ENCODE results near the gene SORCS2.

Gene SORCS2

GRCh38 chr4:7650606-7651385 is 458.5 kb downstream of the SORCS2 start:
- H3K36me3 ChIP-seq (ENCODE audit: control insufficient read depth, low read length) = no peaks in the 10 kb centered on the region
- H3K9me2 ChIP-seq (replicated peaks; ENCODE audit: control insufficient read depth, low read length) = no peaks in the 10 kb centered on the region
- H3K27me3 ChIP-seq (ENCODE audit: control insufficient read depth, low read length) = no peaks in the 10 kb centered on the region
- H3K27ac ChIP-seq (ENCODE audit: low read depth, low read length) = peak overlapping the region; percentile 85
- TF ChIP-seq EZH2phosphoT487 (IDR thresholded peaks at IDR 0.05; ENCODE audit: borderline replicate concordance, low read length) = no peak
- peak; percentile 51 for TF ChIP-seq CTCF (IDR thresholded peaks at IDR 0.05; ENCODE audit: low read depth, low read length, poor library complexity, severe bottlenecking)
- peaks cover 3% of the 10 kb centered on the region; the same call in 1 of the 2 replicates for H3F3A ChIP-seq (ENCODE audit: control insufficient read depth, insufficient read depth)
- H3K4me2 ChIP-seq (ENCODE audit: low read length) = peak overlapping the region; percentile 65
- no peaks in the 10 kb centered on the region for H3K9me3 ChIP-seq (ENCODE audit: control insufficient read depth, insufficient read depth, low read length)
- H3K79me2 ChIP-seq (ENCODE audit: control insufficient read depth, low read length) = no peaks in the 10 kb centered on the region
- H3K4me3 ChIP-seq (ENCODE audit: low read length) = peak overlapping the region; percentile 38
- no peaks in the 10 kb centered on the region for H4K20me1 ChIP-seq (ENCODE audit: control insufficient read depth, insufficient read depth, low read depth, low read length)
- peaks cover 41% of the 10 kb centered on the region for H3K4me1 ChIP-seq (ENCODE audit: control insufficient read depth, low read length)

GRCh38 chr4:7651461-7651921 is 459.2 kb downstream of the SORCS2 start:
- H3K4me3 ChIP-seq (ENCODE audit: low read length) = no peak overlapping the region
- H4K20me1 ChIP-seq (ENCODE audit: control insufficient read depth, insufficient read depth, low read depth, low read length) = no peaks in the 10 kb centered on the region
- H3K36me3 ChIP-seq (ENCODE audit: control insufficient read depth, low read length) = no peaks in the 10 kb centered on the region
- peaks cover 3% of the 10 kb centered on the region; the same call in 1 of the 2 replicates for H3F3A ChIP-seq (ENCODE audit: control insufficient read depth, insufficient read depth)
- peak overlapping the region; percentile 48; the same call in 1 of the 2 replicates for H3K27ac ChIP-seq (ENCODE audit: low read depth, low read length)
- TF ChIP-seq EZH2phosphoT487 (IDR thresholded peaks at IDR 0.05; ENCODE audit: borderline replicate concordance, low read length) (no peak), CTCF (IDR thresholded peaks at IDR 0.05; ENCODE audit: low read depth, low read length, poor library complexity, severe bottlenecking) (no peak)
- H3K4me2 ChIP-seq (ENCODE audit: low read length) = peak overlapping the region; percentile 45; the same call in 1 of the 2 replicates
- no peaks in the 10 kb centered on the region for H3K9me3 ChIP-seq (ENCODE audit: control insufficient read depth, insufficient read depth, low read length)
- no peaks in the 10 kb centered on the region for H3K9me2 ChIP-seq (replicated peaks; ENCODE audit: control insufficient read depth, low read length)
- no peaks in the 10 kb centered on the region for H3K27me3 ChIP-seq (ENCODE audit: control insufficient read depth, low read length)
- peaks cover 41% of the 10 kb centered on the region for H3K4me1 ChIP-seq (ENCODE audit: control insufficient read depth, low read length)
- no peaks in the 10 kb centered on the region for H3K79me2 ChIP-seq (ENCODE audit: control insufficient read depth, low read length)

GRCh38 chr4:7652006-7652405 is 459.7 kb downstream of the SORCS2 start:
- H3K4me1 ChIP-seq (ENCODE audit: control insufficient read depth, low read length) = peaks cover 41% of the 10 kb centered on the region
- no peak overlapping the region for H3K4me2 ChIP-seq (ENCODE audit: low read length)
- H3K9me2 ChIP-seq (replicated peaks; ENCODE audit: control insufficient read depth, low read length) = no peaks in the 10 kb centered on the region
- no peaks in the 10 kb centered on the region for H3K27me3 ChIP-seq (ENCODE audit: control insufficient read depth, low read length)
- no peak overlapping the region for H3K27ac ChIP-seq (ENCODE audit: low read depth, low read length)
- no peaks in the 10 kb centered on the region for H3K79me2 ChIP-seq (ENCODE audit: control insufficient read depth, low read length)
- no peaks in the 10 kb centered on the region for H4K20me1 ChIP-seq (ENCODE audit: control insufficient read depth, insufficient read depth, low read depth, low read length)
- H3K4me3 ChIP-seq (ENCODE audit: low read length) = no peak overlapping the region
- no peak for TF ChIP-seq CTCF (IDR thresholded peaks at IDR 0.05; ENCODE audit: low read depth, low read length, poor library complexity, severe bottlenecking)
- TF ChIP-seq EZH2phosphoT487 (IDR thresholded peaks at IDR 0.05; ENCODE audit: borderline replicate concordance, low read length) = no peak
- H3K36me3 ChIP-seq (ENCODE audit: control insufficient read depth, low read length) = no peaks in the 10 kb centered on the region
- H3F3A ChIP-seq (ENCODE audit: control insufficient read depth, insufficient read depth) = peaks cover 3% of the 10 kb centered on the region; the same call in 1 of the 2 replicates
- no peaks in the 10 kb centered on the region for H3K9me3 ChIP-seq (ENCODE audit: control insufficient read depth, insufficient read depth, low read length)

Data from DOHH2 (cell line).